GM12878 (cell line): ENCODE measurements around the gene OR13A1.
"Not testable (repeated sequence)": the region's sequence is repeated elsewhere in the genome, so short reads cannot be mapped to it uniquely, and the experiment has no call there.

Experiments
- HCFC1 ChIP-seq: fragments of 150-350 bp; IDR thresholded peaks from 2 replicates; pipeline ENCODE4 v1.6.1; 2014; ENCODE audit warnings: low read length
- PAX5 ChIP-seq: IDR thresholded peaks from 2 replicates; pipeline ENCODE4 v1.6.1; 2011; ENCODE audit warnings: low read depth, low read length, borderline replicate concordance
- POLR2A ChIP-seq: IDR thresholded peaks from 2 replicates; pipeline ENCODE4 v1.6.1; 2011; ENCODE audit warnings: low read depth, mild to moderate bottlenecking, low read length
- RAD51 ChIP-seq: fragments of 450-650 bp; IDR thresholded peaks from 2 replicates; pipeline ENCODE4 v1.6.1; 2016; ENCODE audit warnings: moderate library complexity, mild to moderate bottlenecking, inconsistent platforms
- SMARCA5 ChIP-seq: fragments of 450-650 bp; IDR thresholded peaks from 2 replicates; pipeline ENCODE4 v1.6.1; 2017; ENCODE audit warnings: mild to moderate bottlenecking
- SUPT20H ChIP-seq: IDR thresholded peaks from 2 replicates; pipeline ENCODE4 v1.6.1; 2011; ENCODE audit warnings: low read depth, mild to moderate bottlenecking, low read length, moderate library complexity, borderline replicate concordance; ENCODE audit not compliant: control insufficient read depth
- TAF1 ChIP-seq: IDR thresholded peaks from 2 replicates; pipeline ENCODE4 v1.6.1; 2011; ENCODE audit warnings: mild to moderate bottlenecking, low read depth, low read length, borderline replicate concordance
- YY1 ChIP-seq: IDR thresholded peaks from 2 replicates; pipeline ENCODE4 v1.6.1; 2011; ENCODE audit warnings: low read depth, mild to moderate bottlenecking, low read length
- TF ChIP-seq, protein P1 (sequence below): IDR thresholded peaks from 2 replicates; pipeline ENCODE4 v1.6.1; 2012; ENCODE audit warnings: mild to moderate bottlenecking, low read depth, low read length
- TF ChIP-seq, protein P2 (sequence below), 3 experiments: IDR thresholded peaks in 2 of 3; conservative IDR thresholded peaks in 1 of 3; 2 replicates each; pipeline ENCODE4 v1.5.1; 2011; ENCODE audit warnings: low read depth in 3 of 3, low read length in 3 of 3, mild to moderate bottlenecking in 3 of 3, control low read depth in 2 of 3, moderate library complexity in 2 of 3, inconsistent platforms in 1 of 3, mixed read lengths in 1 of 3; ENCODE audit not compliant: control insufficient read depth in 2 of 3, insufficient read depth in 1 of 3; ENCODE audit errors: extremely low read depth in 1 of 3

DNA sequence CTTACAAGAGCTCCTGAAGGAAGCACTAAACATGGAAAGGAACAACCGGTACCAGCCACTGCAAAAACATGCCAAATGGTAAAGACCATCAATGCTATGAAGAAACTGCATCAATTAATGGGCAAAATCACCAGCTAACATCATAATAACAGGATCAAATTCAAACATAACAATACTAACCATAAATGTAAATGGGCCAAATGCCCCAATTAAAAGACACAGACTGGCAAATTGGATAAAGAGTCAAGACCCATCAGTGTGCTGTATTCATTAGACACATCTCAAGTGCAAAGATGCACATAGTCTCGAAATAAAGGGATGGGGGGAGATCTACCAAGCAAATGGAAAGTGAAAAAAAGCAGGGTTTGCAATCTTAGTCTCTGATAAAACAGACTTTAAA, 47.6 kb downstream of the OR13A1 start:
- TF ChIP-seq HCFC1, SUPT20H, YY1, RAD51, POLR2A, SMARCA5, PAX5, TAF1: not testable (repeated sequence)
- TF ChIP-seq, protein P1, sequence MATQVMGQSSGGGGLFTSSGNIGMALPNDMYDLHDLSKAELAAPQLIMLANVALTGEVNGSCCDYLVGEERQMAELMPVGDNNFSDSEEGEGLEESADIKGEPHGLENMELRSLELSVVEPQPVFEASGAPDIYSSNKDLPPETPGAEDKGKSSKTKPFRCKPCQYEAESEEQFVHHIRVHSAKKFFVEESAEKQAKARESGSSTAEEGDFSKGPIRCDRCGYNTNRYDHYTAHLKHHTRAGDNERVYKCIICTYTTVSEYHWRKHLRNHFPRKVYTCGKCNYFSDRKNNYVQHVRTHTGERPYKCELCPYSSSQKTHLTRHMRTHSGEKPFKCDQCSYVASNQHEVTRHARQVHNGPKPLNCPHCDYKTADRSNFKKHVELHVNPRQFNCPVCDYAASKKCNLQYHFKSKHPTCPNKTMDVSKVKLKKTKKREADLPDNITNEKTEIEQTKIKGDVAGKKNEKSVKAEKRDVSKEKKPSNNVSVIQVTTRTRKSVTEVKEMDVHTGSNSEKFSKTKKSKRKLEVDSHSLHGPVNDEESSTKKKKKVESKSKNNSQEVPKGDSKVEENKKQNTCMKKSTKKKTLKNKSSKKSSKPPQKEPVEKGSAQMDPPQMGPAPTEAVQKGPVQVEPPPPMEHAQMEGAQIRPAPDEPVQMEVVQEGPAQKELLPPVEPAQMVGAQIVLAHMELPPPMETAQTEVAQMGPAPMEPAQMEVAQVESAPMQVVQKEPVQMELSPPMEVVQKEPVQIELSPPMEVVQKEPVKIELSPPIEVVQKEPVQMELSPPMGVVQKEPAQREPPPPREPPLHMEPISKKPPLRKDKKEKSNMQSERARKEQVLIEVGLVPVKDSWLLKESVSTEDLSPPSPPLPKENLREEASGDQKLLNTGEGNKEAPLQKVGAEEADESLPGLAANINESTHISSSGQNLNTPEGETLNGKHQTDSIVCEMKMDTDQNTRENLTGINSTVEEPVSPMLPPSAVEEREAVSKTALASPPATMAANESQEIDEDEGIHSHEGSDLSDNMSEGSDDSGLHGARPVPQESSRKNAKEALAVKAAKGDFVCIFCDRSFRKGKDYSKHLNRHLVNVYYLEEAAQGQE = not testable (repeated sequence)
- TF ChIP-seq, protein P2, sequence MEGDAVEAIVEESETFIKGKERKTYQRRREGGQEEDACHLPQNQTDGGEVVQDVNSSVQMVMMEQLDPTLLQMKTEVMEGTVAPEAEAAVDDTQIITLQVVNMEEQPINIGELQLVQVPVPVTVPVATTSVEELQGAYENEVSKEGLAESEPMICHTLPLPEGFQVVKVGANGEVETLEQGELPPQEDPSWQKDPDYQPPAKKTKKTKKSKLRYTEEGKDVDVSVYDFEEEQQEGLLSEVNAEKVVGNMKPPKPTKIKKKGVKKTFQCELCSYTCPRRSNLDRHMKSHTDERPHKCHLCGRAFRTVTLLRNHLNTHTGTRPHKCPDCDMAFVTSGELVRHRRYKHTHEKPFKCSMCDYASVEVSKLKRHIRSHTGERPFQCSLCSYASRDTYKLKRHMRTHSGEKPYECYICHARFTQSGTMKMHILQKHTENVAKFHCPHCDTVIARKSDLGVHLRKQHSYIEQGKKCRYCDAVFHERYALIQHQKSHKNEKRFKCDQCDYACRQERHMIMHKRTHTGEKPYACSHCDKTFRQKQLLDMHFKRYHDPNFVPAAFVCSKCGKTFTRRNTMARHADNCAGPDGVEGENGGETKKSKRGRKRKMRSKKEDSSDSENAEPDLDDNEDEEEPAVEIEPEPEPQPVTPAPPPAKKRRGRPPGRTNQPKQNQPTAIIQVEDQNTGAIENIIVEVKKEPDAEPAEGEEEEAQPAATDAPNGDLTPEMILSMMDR (IDR thresholded peaks at IDR 0.05 in 2 of 3, conservative IDR thresholded peaks at IDR 0.05 in 1 of 3; ENCODE audit: control insufficient read depth in 2 of 3, extremely low read depth in 1 of 3, insufficient read depth in 1 of 3, low read depth in 3 of 3, low read length in 3 of 3) = not testable (repeated sequence)
